CD4-positive, alpha-beta T cell treated with Interleukin-2 at 100 ng/mL for 4 hours (primary cell): ENCODE results near the gene PHC3.
"Not testable (repeated sequence)": the region's sequence is repeated elsewhere in the genome, so short reads cannot be mapped to it uniquely, and the experiment has no call there.

ENCODE experiments used
- DNase-seq: peaks from one replicate; pipeline ENCODE4 v3.0.0-alpha.2; 2020; ENCODE audit warnings: low spot score

PHC3 gene

GRCh38 chr3:170128977-170129431 lies 52.5 kb downstream of the PHC3 start:
- DNase-seq = no peak

DNA sequence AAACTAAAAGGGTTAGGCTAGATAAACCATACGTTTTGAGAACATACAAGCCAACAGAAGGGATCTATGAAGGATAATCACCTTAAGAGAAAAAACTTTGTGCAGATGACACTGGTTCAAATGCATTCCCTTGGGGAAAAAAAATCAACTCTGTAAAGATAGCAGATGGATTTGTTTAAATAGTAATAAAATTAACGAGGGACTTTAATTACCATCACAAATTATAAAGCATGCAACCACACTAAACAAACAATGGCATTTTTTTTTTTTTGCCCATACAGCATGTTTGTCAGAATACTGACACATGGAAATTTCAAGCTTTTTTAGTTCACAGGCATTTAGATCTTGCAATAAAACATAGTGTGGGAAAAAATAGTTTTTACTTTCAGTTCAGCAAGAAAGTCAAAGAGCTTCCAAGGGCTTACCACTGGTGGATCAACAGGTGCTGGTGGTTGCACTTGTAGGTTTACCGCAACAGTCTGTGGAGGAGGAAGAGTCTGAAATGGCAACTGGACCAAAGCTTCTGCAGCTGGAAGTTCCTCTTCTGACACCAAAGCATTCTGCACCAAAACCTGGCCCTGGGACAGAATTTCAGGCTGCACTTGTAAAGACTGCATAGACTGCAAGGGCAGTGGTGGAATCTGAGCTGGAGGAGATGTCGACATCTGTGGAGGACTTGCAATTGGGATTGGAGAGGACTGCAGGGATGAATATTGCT lies 53.1 kb downstream of the PHC3 start:
- DNase-seq = no peak

- DNase-seq = no peak
Observed at GRCh38 chr3:170117134-170117533, 64.4 kb downstream of the PHC3 start.

- DNase-seq = not testable (repeated sequence)
Observed at GRCh38 chr3:170114165-170114564, 67.4 kb downstream of the PHC3 start.

DNA sequence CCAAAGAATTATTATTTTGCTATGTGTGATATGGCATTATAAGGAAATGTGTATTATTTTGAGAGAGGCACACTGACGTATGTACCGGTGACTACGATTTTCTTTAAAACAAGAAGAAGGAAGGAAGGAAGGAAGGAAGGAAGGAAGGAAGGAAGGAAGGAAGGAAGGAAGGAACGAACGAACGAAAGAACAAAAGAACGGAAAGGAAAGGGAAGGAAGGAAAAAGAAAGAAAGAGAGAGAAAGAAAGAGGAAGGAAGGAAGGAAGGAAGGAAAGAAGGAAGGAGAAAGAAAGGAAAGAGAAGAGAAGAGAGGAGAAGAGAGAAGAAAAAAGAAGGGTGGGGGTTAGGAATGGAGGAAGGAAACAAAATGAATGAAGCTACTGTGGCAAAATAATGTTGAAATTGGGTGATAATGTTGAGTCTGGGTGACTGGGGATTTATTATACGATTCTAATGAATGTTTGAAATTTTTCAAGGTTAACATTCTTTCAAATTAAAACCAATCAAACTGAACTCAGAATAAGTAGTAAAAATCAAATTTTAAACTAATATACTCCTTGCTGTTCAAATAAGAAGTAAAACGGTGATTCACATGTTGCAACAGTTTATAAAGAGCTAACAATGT lies 70.3 kb downstream of the PHC3 start:
- DNase-seq = no peak

DNA sequence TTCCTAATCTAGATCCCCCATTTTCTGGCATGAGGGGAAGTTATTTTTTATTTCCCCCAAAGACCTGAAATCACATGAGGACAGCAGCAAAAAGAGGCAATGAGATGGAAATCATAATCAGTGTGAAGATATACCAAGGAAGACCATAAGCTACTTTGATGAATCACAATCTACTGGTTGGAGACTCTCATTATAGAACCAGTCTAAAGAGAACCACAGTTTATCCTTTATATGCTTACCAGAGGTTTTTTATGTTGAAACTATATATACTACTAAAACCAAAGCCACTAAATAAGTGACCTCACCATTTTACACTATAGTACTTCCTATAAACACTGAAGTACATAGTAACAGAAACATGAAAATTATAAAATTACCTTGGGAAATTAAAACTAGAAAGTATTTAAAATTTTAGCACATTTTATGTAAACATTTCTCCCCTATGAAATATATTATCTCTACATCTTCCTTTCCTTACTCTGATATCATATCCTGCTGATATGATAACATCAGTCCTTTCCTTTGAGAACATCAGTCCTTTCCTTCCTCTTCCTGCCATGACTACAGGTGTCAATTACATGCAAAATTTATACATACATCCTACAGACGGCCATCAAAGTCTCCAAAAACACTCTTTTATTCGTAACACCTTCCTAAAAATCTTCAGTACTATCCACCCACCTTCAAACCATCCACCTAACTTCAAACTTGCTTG lies 71.8 kb downstream of the PHC3 start:
- no peak for DNase-seq

DNA sequence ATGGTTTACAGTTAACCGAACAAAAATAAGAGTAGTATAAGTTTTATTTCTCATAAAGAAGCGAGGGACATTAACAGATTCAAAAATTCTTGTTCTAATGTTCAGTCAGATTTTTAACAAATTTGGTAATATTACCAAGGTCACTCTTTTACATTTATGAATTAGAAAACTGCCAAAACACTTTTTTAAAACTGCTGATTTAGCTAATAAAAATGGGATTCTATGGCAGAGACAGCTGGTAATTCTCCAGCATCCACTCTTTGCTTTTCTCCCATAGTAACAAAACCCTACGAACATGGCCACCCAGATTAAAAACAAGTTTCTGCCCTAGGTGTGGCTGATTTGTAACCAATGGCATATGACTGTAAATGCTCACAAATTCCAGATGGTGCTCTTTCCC lies 72.6 kb downstream of the PHC3 start:
- DNase-seq = no peak

GRCh38 chr3:170107941-170108340 lies 73.6 kb downstream of the PHC3 start:
- no peak for DNase-seq

GRCh38 chr3:170102431-170102830 lies 79.1 kb downstream of the PHC3 start:
- DNase-seq = no peak

GRCh38 chr3:170100944-170101343 lies 80.6 kb downstream of the PHC3 start:
- no peak for DNase-seq

GRCh38 chr3:170098753-170099152 lies 82.8 kb downstream of the PHC3 start:
- DNase-seq = no peak

GRCh38 chr3:170096342-170096741 lies 85.2 kb downstream of the PHC3 start:
- DNase-seq = no peak

GRCh38 chr3:170095771-170096170 lies 85.8 kb downstream of the PHC3 start:
- DNase-seq = no peak

DNA sequence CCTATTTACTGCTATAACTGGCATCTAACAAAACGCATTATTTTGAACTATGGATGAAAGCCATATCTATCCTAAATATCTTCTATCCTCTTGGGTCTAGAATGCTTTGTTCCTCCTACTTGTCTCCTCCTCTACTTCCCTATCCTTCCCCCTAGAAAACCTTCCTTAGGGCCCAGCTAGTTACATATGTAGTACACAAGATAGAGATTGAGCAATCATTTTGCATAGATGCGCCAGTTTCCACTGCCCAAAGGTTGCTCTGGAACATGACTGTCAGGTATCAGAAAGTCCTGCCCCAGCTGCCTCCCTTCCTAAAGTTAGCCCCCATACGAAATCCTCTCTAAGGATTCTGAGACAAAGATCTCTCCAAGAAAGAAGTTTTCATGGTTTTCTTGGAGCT lies 88.6 kb downstream of the PHC3 start:
- DNase-seq = no peak

DNA sequence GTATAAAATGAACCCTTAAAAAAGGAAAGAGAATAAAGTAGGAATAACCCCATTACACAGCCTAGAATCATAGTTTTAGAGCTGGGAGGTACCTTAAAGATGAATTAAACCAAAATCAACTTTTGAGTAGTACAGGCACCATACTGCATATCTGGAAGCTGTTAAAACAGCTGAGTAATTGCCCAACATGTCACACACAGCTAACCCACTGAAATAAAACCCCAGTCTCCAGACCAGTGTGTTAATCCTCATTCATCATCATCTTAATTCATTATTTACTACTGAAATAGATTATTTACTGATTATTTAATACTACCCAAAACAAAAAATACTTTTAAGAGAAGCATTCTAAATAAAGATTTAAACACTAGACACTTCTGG lies 90.9 kb downstream of the PHC3 start:
- DNase-seq = no peak

DNA sequence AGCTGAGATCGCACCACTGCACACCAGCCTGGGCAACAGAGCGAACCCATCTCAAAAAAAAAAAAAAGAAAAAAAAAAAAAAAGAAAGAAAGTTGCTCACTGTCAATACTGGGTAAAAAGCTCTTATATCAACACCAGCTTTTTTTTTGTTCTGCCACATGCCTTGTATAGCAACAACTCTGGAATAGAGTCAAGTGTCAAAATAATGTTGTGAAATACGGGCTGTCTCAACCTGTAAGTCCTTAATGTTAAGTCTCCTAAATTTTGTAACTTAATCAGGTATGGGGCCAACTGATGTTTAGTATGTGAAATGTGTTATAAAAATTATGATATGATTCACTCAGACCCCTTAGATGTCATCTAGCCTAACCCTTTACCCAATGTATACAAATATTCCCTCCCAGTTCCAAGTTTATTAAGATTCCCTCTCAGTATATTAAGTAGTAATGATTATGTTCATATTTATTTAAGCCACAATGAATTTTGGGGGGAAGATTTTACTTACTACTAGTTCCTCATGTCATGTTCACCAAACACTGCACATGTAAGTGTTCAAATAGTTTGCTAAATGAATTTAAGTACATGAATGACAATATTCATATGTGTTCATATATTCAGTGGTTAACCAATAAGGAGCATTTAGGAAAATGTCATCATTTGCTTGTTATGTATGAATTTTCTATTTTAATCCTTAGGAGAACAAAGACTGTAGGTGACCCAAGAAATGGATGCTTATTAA lies 91.5 kb downstream of the PHC3 start:
- no peak for DNase-seq

DNA sequence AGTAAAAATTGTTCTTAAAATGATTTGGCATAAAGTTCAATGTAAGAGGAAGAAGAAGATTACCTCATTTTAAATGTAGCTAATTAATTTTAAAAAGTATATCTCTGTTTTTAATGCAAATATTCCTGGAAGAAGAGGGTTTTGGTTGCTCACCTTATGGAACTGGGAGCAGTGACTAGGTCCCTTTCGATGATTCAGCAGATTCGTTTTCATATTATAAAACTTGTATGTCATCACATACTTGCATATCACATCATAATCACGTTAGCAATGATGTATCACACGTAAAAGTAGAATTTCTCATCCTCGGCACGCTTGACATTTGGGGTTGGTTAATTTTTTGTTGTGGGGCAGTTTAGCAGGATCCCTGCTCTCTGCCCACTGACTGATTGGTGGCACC lies 96.1 kb downstream of the PHC3 start:
- DNase-seq = no peak

GRCh38 chr3:170083343-170083742 lies 98.2 kb downstream of the PHC3 start:
- no peak for DNase-seq

DNA sequence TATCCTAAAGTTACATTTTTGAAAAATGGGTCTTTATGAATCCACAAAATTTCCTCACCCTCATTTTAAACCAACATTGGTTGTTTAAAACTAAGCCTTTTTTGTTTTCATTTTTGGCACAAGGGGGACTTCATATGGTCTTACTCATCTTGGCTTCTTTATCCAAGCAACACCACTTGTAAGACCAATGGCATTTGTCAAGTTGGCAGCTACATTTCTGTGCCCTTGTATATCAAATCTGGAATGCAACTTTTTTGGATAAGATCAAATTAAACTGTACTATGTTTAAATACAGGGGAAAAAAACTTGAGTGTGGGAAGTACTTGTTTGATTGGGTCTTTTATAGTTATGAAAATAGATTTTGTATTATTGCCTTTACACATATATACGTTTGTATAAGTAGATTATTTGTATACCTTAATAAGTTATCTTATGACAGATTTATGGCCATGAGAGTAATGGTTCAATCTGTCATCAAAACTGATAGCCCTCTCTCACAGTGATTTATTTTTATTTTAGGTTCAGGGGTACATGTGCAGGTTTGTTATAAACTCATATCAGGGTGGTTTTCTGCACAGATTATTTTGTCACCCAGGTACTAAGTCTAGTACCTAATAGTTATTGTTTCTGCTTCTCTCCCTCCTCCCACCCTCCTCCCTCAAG lies 100.3 kb downstream of the PHC3 start:
- no peak for DNase-seq

DNA sequence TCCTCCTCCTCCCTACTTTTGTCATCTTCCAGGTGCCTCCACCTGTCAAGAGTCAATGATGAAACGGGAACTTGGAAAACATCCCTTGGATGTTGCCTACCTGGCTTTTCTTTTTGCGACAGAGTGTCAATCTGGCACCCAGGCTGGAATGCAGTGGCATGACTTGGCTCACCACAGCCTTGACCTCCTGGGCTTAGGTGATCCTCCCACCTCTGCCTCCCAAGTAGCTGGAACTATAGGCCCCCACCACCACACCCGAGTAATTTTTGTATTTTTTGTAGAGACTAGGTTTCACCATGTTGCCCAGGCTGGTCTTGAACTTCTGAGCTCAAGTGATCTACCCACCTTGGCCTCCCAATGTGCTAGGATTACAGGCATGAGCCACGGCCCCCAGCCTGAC lies 100.9 kb downstream of the PHC3 start:
- DNase-seq = no peak

- DNase-seq = no peak
Observed at GRCh38 chr3:170079536-170080165, 101.9 kb downstream of the PHC3 start.
